NCI-H2029 (cell line): ENCODE data around the gene BCL2L13.

Source experiments
- DNase-seq: peaks from one replicate; lab custom pipeline; 2025; lab: John Stamatoyannopoulos, UW

Gene BCL2L13

GRCh38 chr22:17780116-17780740 is 141.7 kb downstream of the BCL2L13 start:
- no peak for DNase-seq
